HepG2 (cell line): ENCODE measurements around the gene PRR23E. TPM values are rescaled to one million over a fixed set of nuclear protein-coding genes. Genes with fewer than 3 reads are reported as not detected.

Experiments
- ATAC-seq: fragments of 200-7000 bp; cut with Tn5 transposase; 3 replicates; pipeline ENCODE4 v1.9.1; 2020; ENCODE audit warnings: mild to moderate bottlenecking, moderate library complexity
- BruUV-seq: library from RNA; stranded (reverse); fragments of 400-500 nt; replicated peaks from 2 replicates; lab custom pipeline; 2021; lab: Mats Ljungman, UMichigan
- CTCF ChIA-PET: fragments of 300-600 bp; formaldehyde crosslinking; extraction: SDS; loops from one replicate; lab custom pipeline; 2021; ENCODE audit warnings: low total read pairs, inconsistent platforms, low intra/inter-chr PET ratio; lab: Yijun Ruan, JAX
- POLR2A ChIA-PET: fragments of 350-600 bp; sonication (Branson Sonifier 250); formaldehyde crosslinking; loops from one replicate; lab custom pipeline; 2020; ENCODE audit warnings: antibody characterized with exemption, inconsistent platforms; lab: Yijun Ruan, JAX
- DNase-seq: peaks from one replicate; pipeline ENCODE4 v3.0.0-alpha.2; 2015; ENCODE audit warnings: low spot score
- FAIRE-seq: peaks from 3 replicates; lab custom pipeline; 2011; peaks lifted over from hg19 to GRCh38; lab: Jason Lieb, UNC
- H2AFZ ChIP-seq: one replicate; pipeline ENCODE4 v1.6.1; 2011; ENCODE audit warnings: low read length, inconsistent platforms
- H3K27ac ChIP-seq: fragments of 300-600 bp; 3 replicates; pipeline ENCODE4 v1.8.0; 2011; ENCODE audit warnings: mixed run types, mild to moderate bottlenecking, mixed read lengths, low read length, inconsistent platforms; ENCODE audit not compliant: insufficient read depth; ENCODE audit errors: extremely low read length
- H3K27me3 ChIP-seq, 2 experiments: fragments of 200-600 bp in 1 of 2; 2 replicates in 1 of 2; 3 replicates in 1 of 2; pipeline versions ENCODE4 v1.6.0 to v1.8.0; 2011; ENCODE audit warnings: low read length in 2 of 2, mild to moderate bottlenecking in 2 of 2, moderate library complexity in 2 of 2, inconsistent platforms in 1 of 2; ENCODE audit not compliant: insufficient read depth in 2 of 2, control insufficient read depth in 1 of 2
- H3K36me3 ChIP-seq, 2 experiments: fragments of 200-600 bp in 1 of 2; replicated peaks in 1 of 2; 2 replicates in 1 of 2; 3 replicates in 1 of 2; pipeline versions ENCODE4 v1.5.1 to v1.8.0; 2011; ENCODE audit warnings: low read length in 2 of 2, inconsistent platforms in 1 of 2; ENCODE audit not compliant: insufficient read depth in 2 of 2, control insufficient read depth in 1 of 2
- H3K4me1 ChIP-seq: 2 replicates; pipeline ENCODE4 v1.5.1; 2012; ENCODE audit warnings: low read length, inconsistent platforms; ENCODE audit not compliant: insufficient read depth
- H3K4me2 ChIP-seq: 2 replicates; pipeline ENCODE4 v1.6.0; 2011; ENCODE audit warnings: low read depth, low read length, inconsistent platforms
- H3K4me3 ChIP-seq, 3 experiments: fragments of 200-600 bp in 1 of 3; sonication (generic), shearing (Covaris generic) in 1 of 3; replicated peaks in 1 of 3; 2 replicates each; pipeline ENCODE4 v1.5.1; 2011 to 2016; ENCODE audit warnings: low read length in 3 of 3, inconsistent platforms in 2 of 3, low read depth in 2 of 3, mild to moderate bottlenecking in 2 of 3, control low read depth in 1 of 3, mixed read lengths in 1 of 3; ENCODE audit not compliant: insufficient read depth in 1 of 3
- H3K79me2 ChIP-seq: one replicate; pipeline ENCODE4 v1.6.1; 2011; ENCODE audit warnings: low read length, inconsistent platforms; ENCODE audit not compliant: insufficient read depth
- H3K9ac ChIP-seq: 2 replicates; pipeline ENCODE4 v1.6.0; 2011; ENCODE audit warnings: mild to moderate bottlenecking, low read depth, low read length, inconsistent platforms; ENCODE audit not compliant: insufficient read depth
- H3K9me3 ChIP-seq: 2 replicates; pipeline ENCODE4 v1.5.1; 2012; ENCODE audit warnings: mild to moderate bottlenecking, low read length
- H4K20me1 ChIP-seq: 2 replicates; pipeline ENCODE4 v1.6.0; 2011; ENCODE audit warnings: inconsistent platforms, mild to moderate bottlenecking, low read length, moderate library complexity; ENCODE audit not compliant: insufficient read depth
- AFF4 ChIP-seq: sonication (generic); formaldehyde crosslinking; IDR thresholded peaks from 2 replicates; pipeline ENCODE4 v1.4.0; 2020; ENCODE audit warnings: missing genetic modification reagents
- FOXP1 ChIP-seq, 2 experiments: fragments of 450-650 bp in 1 of 2; IDR thresholded peaks; 2 replicates each; pipeline ENCODE4 v1.6.1; 2017 to 2018; ENCODE audit warnings: antibody characterized with exemption in 1 of 2
- POGZ ChIP-seq: sonication (generic); formaldehyde crosslinking; IDR thresholded peaks from 2 replicates; pipeline ENCODE4 v1.4.0; 2020; ENCODE audit warnings: mild to moderate bottlenecking, missing genetic modification reagents
- SALL1 ChIP-seq: sonication (generic); formaldehyde crosslinking; IDR thresholded peaks from 2 replicates; pipeline ENCODE4 v1.8.0; 2022; ENCODE audit warnings: mild to moderate bottlenecking, missing genetic modification reagents
- ZNF207 ChIP-seq: fragments of 450-650 bp; IDR thresholded peaks from 2 replicates; pipeline ENCODE4 v1.6.1; 2016; ENCODE audit warnings: antibody characterized with exemption, borderline replicate concordance
- whole genome bisulfite sequencing: methylation state at CpG from one replicate; pipeline ENCODE4 v1.1.6; 2017; ENCODE audit warnings: low lambda C conversion rate; 5-methylcytosine and 5-hydroxymethylcytosine counted together
- in situ Hi-C: cut with HindIII; loops from 2 replicates; pipeline ENCODE4 v1.10.0; 2017; ENCODE audit warnings: low pct_unique_long_range_greater_than_20kb; ENCODE audit not compliant: extremely low pct_ligation_motif_present
- intact Hi-C: fragments of 100-400 bp; cut with micrococcal nuclease; formaldehyde crosslinking; loops from one replicate; pipeline ENCODE4 v1.10.0; 2022; ENCODE audit not compliant: unreplicated experiment
- polyA plus RNA-seq, 8 experiments: library from polyadenylated mRNA; depleted of rRNA in 3 of 8; stranded (reverse) in 7 of 8; unstranded in 1 of 8; fragments of >200 nt; fragmentation: Illumina TruSeq in 4 of 8; extraction: Trizol in 4 of 8; gene quantifications; 2 replicates each; pipeline versions ENCODE4 v1.2.1 to v1.2.3, GENCODE V29; 2011 to 2016; ENCODE audit warnings: low read depth in 4 of 8, missing spikeins in 1 of 8, mixed read lengths in 1 of 8; ENCODE audit not compliant: insufficient read depth in 1 of 8
- total RNA-seq, 5 experiments: library from RNA; depleted of rRNA; stranded (reverse); fragments of >200 nt; fragmentation: Illumina TruSeq; extraction: Trizol; gene quantifications; 2 replicates each; pipeline ENCODE4 v1.2.3, GENCODE V29; 2016; ENCODE audit warnings: low read depth in 1 of 5

PRR23E gene
- total and polyA plus RNA-seq, 2 of the 13 experiments (the other 11 are each of a cell fraction or from before 2014, with no cell fraction given): not detected

GRCh38 chr3:127153506-127153815 lies 39.5 kb upstream of the PRR23E start:
- in situ Hi-C loops: no loop called here
- ATAC-seq (no peak), DNase-seq (no peak)
- 19% methylated on average over 5 of the region's 5 CpGs for WGBS
- no peaks in the 10 kb centered on the region for H3K79me2 ChIP-seq
- ChIA-PET POLR2A (no interaction called here), CTCF (no interaction called here)
- H3K9me3 ChIP-seq: no peaks in the 10 kb centered on the region
- H3K4me3 ChIP-seq: no peak overlapping the region
- intact Hi-C loops: no loop called here
- H2AFZ ChIP-seq: no peak overlapping the region
- no peak overlapping the region for H3K4me2 ChIP-seq
- H3K27ac ChIP-seq: no peak overlapping the region
- H3K4me1 ChIP-seq: no peaks in the 10 kb centered on the region
- H4K20me1 ChIP-seq: no peaks in the 10 kb centered on the region
- TF ChIP-seq ZNF207 (no peak), AFF4 (no peak), FOXP1 (IDR thresholded peaks at IDR 0.05) (no peak), FOXP1 (CRISPR knock-in tag; IDR thresholded peaks at IDR 0.05) (no peak), SALL1 (CRISPR knock-in tag) (no peak), POGZ (no peak)
- TF ChIP-seq, all 625 proteins: peak for 0
- no peak overlapping the region for H3K9ac ChIP-seq
- H3K27me3 ChIP-seq: peaks cover 5 to 19% of the 10 kb centered on the region in 2 experiments; a peak in 4 of 5 replicates
- BruUV-seq: no TSS peak
- FAIRE-seq: no peak
- no peaks in the 10 kb centered on the region for H3K36me3 ChIP-seq
